GM10266 (cell line): ENCODE measurements around the gene NCKAP5.

Experiments
- DNase-seq: peaks from one replicate; pipeline ENCODE4 v3.0.0; 2012; ENCODE audit errors: extremely low spot score
- CTCF ChIP-seq: IDR thresholded peaks from 2 replicates; pipeline ENCODE4 v1.5.1; 2012; ENCODE audit warnings: mild to moderate bottlenecking, low read depth; ENCODE audit not compliant: control insufficient read depth, insufficient read depth; ENCODE audit errors: missing control alignments

The NCKAP5 gene

GRCh38 chr2:133045787-133046186 lies 522.5 kb downstream of the NCKAP5 start:
- TF ChIP-seq CTCF: no peak
- no peak for DNase-seq

- DNase-seq: no peak
- no peak for TF ChIP-seq CTCF
Observed at GRCh38 chr2:133044556-133044955, 523.7 kb downstream of the NCKAP5 start.

- no peak for TF ChIP-seq CTCF
- DNase-seq: no peak
Observed at GRCh38 chr2:133040170-133040569, 528.1 kb downstream of the NCKAP5 start.

- no peak for DNase-seq
- no peak for TF ChIP-seq CTCF
Observed at GRCh38 chr2:133039531-133039930, 528.7 kb downstream of the NCKAP5 start.

- no peak for DNase-seq
Observed at GRCh38 chr2:133026536-133027177, 541.6 kb downstream of the NCKAP5 start.

GRCh38 chr2:133025004-133025403 lies 543.3 kb downstream of the NCKAP5 start:
- no peak for TF ChIP-seq CTCF

More at GRCh38 chr2:133026536-133027177, 541.6 kb downstream of the NCKAP5 start:
- no peak for TF ChIP-seq CTCF

GRCh38 chr2:133012847-133013734 lies 555.2 kb downstream of the NCKAP5 start:
- no peak for TF ChIP-seq CTCF
- DNase-seq: no peak

More at GRCh38 chr2:133025004-133025403, 543.3 kb downstream of the NCKAP5 start:
- DNase-seq: no peak
